K562 (cell line): ENCODE measurements around the gene NYAP1. TPM values are rescaled to one million over a fixed set of nuclear protein-coding genes. Genes with fewer than 3 reads are reported as not detected.

Experiments
- BHLHE40 ChIP-seq: IDR thresholded peaks from 2 replicates; pipeline ENCODE4 v1.6.1; 2011; ENCODE audit warnings: low read length, improper control_type of control experiment
- DPF2 ChIP-seq: fragments of 450-650 bp; IDR thresholded peaks from 2 replicates; pipeline ENCODE4 v1.6.1; 2016
- HLTF ChIP-seq: fragments of 450-650 bp; IDR thresholded peaks from 2 replicates; pipeline ENCODE4 v1.6.1; 2016
- MEF2D ChIP-seq: conservative IDR thresholded peaks from 2 replicates; pipeline ENCODE4 v1.6.1; 2016; ENCODE audit warnings: low read depth, missing genetic modification characterization, missing compliant biosample characterization
- NBN ChIP-seq: fragments of 450-650 bp; IDR thresholded peaks from 2 replicates; pipeline ENCODE4 v1.6.1; 2016; ENCODE audit warnings: low read depth, mild to moderate bottlenecking
- NFXL1 ChIP-seq: fragments of 450-650 bp; formaldehyde crosslinking; IDR thresholded peaks from 2 replicates; pipeline ENCODE4 v1.4.0; 2021; ENCODE audit warnings: mild to moderate bottlenecking
- NR2C2 ChIP-seq, 2 experiments: fragments of 200-800 bp in 1 of 2; sonication (Bioruptor generic) in 1 of 2; sonication (generic) in 1 of 2; formaldehyde crosslinking in 1 of 2; IDR thresholded peaks; 2 replicates each; pipeline versions ENCODE4 v1.6.1 to v1.8.0; 2016 to 2022; ENCODE audit warnings: mild to moderate bottlenecking in 1 of 2, missing compliant biosample characterization in 1 of 2, missing genetic modification characterization in 1 of 2, missing genetic modification reagents in 1 of 2
- ZNF165 ChIP-seq: fragments of 250-450 bp; sonication (Bioruptor Pico); IDR thresholded peaks from 2 replicates; pipeline ENCODE4 v1.4.0; 2020; ENCODE audit warnings: borderline replicate concordance
- ZNF436 ChIP-seq: fragments of 250-450, 450-650 bp; sonication (Bioruptor Pico); formaldehyde crosslinking; IDR thresholded peaks from 2 replicates; pipeline ENCODE4 v1.7.0; 2020; ENCODE audit warnings: mild to moderate bottlenecking
- ZNF76 ChIP-seq: fragments of 250-450 bp; sonication (Bioruptor Pico); IDR thresholded peaks from 2 replicates; pipeline ENCODE4 v1.4.0; 2020; ENCODE audit warnings: mild to moderate bottlenecking, moderate library complexity, borderline replicate concordance
- polyA plus RNA-seq, 8 experiments: library from polyadenylated mRNA; depleted of rRNA in 4 of 8; stranded (reverse) in 5 of 8; unstranded in 3 of 8; fragments of >200 nt; fragmentation: Nextera tagmentation in 2 of 8; fragmentation: Illumina TruSeq in 1 of 8; extraction: Ambion mirVana in 2 of 8; extraction: Trizol in 1 of 8; gene quantifications; 2 replicates each; pipeline versions ENCODE4 v1.2.1 to v1.2.3, GENCODE V29; 2011 to 2014; ENCODE audit warnings: inconsistent platforms in 1 of 8, missing spikeins in 1 of 8
- total RNA-seq, 7 experiments: library from RNA; depleted of rRNA in 6 of 7; stranded (reverse); fragments of >200 nt in 6 of 7; fragmentation: Illumina TruSeq in 2 of 7; extraction: Trizol in 2 of 7; gene quantifications; 2 replicates each; pipeline versions ENCODE4 v1.2.1 to v1.2.3, GENCODE V29; 2011 to 2021; ENCODE audit warnings: low replicate concordance in 1 of 7
- TF ChIP-seq, protein P1 (sequence below): sonication (generic); formaldehyde crosslinking; IDR thresholded peaks from 2 replicates; pipeline ENCODE4 v1.8.1; 2022; ENCODE audit warnings: missing genetic modification reagents
- TF ChIP-seq, protein P2 (sequence below): sonication (generic); formaldehyde crosslinking; IDR thresholded peaks from 2 replicates; pipeline ENCODE4 v1.8.0; 2022; ENCODE audit warnings: mild to moderate bottlenecking, missing genetic modification reagents
- TF ChIP-seq, protein P3 (sequence below): sonication (generic); IDR thresholded peaks from 2 replicates; pipeline ENCODE4 v1.6.1; 2016

NYAP1 gene
- total and polyA plus RNA-seq, 9 of the 15 experiments (the other 6 are each of a cell fraction or from before 2014, with no cell fraction given): 0.11 to 0.88 (median 0.22) TPM; not detected in 2

DNA sequence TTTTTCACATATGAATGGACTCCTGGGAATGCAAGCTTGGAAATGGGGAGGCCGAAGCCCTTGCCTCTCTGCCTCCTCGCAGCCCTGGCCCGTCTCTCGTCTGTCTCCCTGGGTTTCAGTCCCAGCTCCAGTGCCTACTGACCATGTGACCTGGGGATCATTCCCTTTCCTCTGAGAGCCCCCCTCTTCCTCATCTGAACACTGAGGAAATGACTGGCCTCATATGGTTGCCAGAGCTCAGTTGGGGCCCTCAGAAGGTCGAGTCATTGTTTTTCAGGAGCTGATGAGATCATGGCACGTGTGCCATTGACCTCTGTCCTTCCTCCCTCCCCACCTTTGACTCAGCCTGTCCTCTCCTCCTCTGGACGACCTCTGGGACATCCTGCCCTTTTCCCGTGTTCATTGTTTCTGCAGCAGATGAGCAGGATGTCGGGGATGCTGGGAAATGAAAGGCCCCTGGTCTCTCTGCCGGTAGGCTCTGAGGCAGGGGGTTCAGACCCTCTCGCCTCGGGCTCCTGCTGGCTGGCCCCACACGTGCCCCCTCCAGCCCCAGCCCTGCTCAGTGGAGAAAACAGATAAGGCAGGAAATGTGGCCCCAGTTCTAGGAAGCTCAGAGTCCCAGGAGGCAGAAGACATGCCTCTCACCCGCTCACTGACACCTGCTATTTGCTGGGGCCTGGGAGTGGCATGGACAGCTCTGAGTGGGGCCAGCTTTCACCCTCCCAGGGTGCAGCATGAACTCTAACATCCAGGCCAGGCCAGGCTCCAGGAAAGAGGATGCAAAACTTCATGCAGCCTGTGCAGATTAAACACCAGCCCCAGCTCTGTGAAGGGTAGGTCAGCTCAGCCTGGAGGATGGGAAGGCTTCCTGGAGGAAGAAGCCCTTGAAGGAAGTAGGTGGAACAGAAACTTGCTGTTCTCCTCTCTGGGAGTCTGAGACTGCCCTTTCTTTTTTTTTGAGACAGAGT, 39.1 kb upstream of the NYAP1 start (continued):
- TF ChIP-seq ZNF165 (CRISPR knock-in tag) (no peak), NFXL1 (CRISPR knock-in tag) (no peak), MEF2D (tag) (peak; percentile 74; the same call in 1 of the 2 replicates), NBN (peak; percentile 78), ZNF436 (CRISPR knock-in tag) (peak; percentile 89), DPF2 (peak; percentile 94), BHLHE40 (peak; percentile 98), HLTF (peak; percentile 12; the same call in 1 of the 2 replicates), NR2C2 (CRISPR knock-in tag; IDR thresholded peaks at IDR 0.05) (peak; percentile 88), NR2C2 (tag; IDR thresholded peaks at IDR 0.05) (peak; percentile 98), ZNF76 (CRISPR knock-in tag) (peak; percentile 72; the same call in 1 of the 2 replicates)
- TF ChIP-seq, protein P1, sequence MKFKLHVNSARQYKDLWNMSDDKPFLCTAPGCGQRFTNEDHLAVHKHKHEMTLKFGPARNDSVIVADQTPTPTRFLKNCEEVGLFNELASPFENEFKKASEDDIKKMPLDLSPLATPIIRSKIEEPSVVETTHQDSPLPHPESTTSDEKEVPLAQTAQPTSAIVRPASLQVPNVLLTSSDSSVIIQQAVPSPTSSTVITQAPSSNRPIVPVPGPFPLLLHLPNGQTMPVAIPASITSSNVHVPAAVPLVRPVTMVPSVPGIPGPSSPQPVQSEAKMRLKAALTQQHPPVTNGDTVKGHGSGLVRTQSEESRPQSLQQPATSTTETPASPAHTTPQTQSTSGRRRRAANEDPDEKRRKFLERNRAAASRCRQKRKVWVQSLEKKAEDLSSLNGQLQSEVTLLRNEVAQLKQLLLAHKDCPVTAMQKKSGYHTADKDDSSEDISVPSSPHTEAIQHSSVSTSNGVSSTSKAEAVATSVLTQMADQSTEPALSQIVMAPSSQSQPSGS (CRISPR knock-in tag): peak; percentile 94
- TF ChIP-seq, protein P2, sequence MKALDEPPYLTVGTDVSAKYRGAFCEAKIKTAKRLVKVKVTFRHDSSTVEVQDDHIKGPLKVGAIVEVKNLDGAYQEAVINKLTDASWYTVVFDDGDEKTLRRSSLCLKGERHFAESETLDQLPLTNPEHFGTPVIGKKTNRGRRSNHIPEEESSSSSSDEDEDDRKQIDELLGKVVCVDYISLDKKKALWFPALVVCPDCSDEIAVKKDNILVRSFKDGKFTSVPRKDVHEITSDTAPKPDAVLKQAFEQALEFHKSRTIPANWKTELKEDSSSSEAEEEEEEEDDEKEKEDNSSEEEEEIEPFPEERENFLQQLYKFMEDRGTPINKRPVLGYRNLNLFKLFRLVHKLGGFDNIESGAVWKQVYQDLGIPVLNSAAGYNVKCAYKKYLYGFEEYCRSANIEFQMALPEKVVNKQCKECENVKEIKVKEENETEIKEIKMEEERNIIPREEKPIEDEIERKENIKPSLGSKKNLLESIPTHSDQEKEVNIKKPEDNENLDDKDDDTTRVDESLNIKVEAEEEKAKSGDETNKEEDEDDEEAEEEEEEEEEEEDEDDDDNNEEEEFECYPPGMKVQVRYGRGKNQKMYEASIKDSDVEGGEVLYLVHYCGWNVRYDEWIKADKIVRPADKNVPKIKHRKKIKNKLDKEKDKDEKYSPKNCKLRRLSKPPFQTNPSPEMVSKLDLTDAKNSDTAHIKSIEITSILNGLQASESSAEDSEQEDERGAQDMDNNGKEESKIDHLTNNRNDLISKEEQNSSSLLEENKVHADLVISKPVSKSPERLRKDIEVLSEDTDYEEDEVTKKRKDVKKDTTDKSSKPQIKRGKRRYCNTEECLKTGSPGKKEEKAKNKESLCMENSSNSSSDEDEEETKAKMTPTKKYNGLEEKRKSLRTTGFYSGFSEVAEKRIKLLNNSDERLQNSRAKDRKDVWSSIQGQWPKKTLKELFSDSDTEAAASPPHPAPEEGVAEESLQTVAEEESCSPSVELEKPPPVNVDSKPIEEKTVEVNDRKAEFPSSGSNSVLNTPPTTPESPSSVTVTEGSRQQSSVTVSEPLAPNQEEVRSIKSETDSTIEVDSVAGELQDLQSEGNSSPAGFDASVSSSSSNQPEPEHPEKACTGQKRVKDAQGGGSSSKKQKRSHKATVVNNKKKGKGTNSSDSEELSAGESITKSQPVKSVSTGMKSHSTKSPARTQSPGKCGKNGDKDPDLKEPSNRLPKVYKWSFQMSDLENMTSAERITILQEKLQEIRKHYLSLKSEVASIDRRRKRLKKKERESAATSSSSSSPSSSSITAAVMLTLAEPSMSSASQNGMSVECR: no peak
- TF ChIP-seq, protein P3, sequence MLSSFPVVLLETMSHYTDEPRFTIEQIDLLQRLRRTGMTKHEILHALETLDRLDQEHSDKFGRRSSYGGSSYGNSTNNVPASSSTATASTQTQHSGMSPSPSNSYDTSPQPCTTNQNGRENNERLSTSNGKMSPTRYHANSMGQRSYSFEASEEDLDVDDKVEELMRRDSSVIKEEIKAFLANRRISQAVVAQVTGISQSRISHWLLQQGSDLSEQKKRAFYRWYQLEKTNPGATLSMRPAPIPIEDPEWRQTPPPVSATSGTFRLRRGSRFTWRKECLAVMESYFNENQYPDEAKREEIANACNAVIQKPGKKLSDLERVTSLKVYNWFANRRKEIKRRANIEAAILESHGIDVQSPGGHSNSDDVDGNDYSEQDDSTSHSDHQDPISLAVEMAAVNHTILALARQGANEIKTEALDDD: no peak
